ENCODE results near the gene SLC44A5. TPM values are rescaled to one million over a fixed set of nuclear protein-coding genes. Genes with fewer than 3 reads are reported as not detected.

SLC44A5 gene
- polyA plus RNA-seq, 3 donors: not detected

DNA sequence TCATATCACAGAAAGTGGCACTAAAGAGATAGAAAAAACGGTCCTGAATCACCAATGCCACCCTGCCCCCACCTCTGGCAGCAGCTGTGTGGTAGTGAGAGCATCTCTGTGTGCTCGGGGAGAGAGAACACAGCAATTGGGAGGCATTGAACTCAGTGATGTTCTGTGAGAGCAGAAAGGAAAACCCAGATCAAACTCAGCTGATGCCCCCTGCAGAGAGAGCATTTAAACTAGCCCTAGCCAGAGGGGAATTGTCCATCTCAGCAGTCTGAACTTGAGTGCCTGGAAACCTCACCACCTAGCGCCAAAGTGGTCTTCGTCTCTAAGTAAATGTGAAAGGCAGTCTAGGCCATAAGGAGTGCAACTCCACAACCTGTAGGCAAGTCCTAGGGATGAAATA is 21.3 kb downstream of the SLC44A5 start:
- DNase-seq: no peak
- Histone ChIP-seq H3K9ac (ENCODE audit: insufficient read depth, low read length, poor library complexity, severe bottlenecking) (no peak overlapping the region), H3K4me3 (replicated peaks in 1 of 3; ENCODE audit: low read depth in 2 of 3, low read length in 3 of 3) (no peak overlapping the region), H3K36me3 (replicated peaks in 1 of 2; ENCODE audit: control insufficient read depth in 1 of 2, insufficient read depth in 2 of 2, low read length in 2 of 2) (no peaks in the 10 kb centered on the region), H3K4me1 (ENCODE audit: control insufficient read depth in 1 of 2, insufficient read depth in 2 of 2, low read length in 2 of 2) (no peaks in the 10 kb centered on the region), H3K27ac (ENCODE audit: low read depth in 1 of 2, low read length in 2 of 2) (no peak overlapping the region), H4K20me1 (ENCODE audit: insufficient read depth, low read length) (no peaks in the 10 kb centered on the region), H2AFZ (ENCODE audit: insufficient read depth, low read depth, low read length, poor library complexity, severe bottlenecking) (no peak overlapping the region), H3K27me3 (ENCODE audit: control insufficient read depth in 2 of 2, insufficient read depth in 2 of 2, low read length in 2 of 2) (no peaks in the 10 kb centered on the region), H3K4me2 (replicated peaks; ENCODE audit: extremely low read depth, low read length, poor library complexity, severe bottlenecking) (no peak overlapping the region), H3K9me3 (replicated peaks in 1 of 2; ENCODE audit: control insufficient read depth in 1 of 2, insufficient read depth in 1 of 2, low read length in 2 of 2) (no peaks in the 10 kb centered on the region), H3K79me2 (ENCODE audit: insufficient read depth, low read length) (no peaks in the 10 kb centered on the region)
- Mint-ChIP-seq H3K27me3 (ENCODE audit: low read depth in 3 of 3) (peaks cover 0 to 4% (median 0%) of the 10 kb centered on the region in 3 donors), H3K27ac (no peak overlapping the region), H3K4me3 (no peak overlapping the region), H3K4me1 (no peaks in the 10 kb centered on the region), H3K36me3 (no peaks in the 10 kb centered on the region), H3K9me3 (peaks cover 0 to 6% (median 2%) of the 10 kb centered on the region in 7 donors)
- TF ChIP-seq, protein P1, sequence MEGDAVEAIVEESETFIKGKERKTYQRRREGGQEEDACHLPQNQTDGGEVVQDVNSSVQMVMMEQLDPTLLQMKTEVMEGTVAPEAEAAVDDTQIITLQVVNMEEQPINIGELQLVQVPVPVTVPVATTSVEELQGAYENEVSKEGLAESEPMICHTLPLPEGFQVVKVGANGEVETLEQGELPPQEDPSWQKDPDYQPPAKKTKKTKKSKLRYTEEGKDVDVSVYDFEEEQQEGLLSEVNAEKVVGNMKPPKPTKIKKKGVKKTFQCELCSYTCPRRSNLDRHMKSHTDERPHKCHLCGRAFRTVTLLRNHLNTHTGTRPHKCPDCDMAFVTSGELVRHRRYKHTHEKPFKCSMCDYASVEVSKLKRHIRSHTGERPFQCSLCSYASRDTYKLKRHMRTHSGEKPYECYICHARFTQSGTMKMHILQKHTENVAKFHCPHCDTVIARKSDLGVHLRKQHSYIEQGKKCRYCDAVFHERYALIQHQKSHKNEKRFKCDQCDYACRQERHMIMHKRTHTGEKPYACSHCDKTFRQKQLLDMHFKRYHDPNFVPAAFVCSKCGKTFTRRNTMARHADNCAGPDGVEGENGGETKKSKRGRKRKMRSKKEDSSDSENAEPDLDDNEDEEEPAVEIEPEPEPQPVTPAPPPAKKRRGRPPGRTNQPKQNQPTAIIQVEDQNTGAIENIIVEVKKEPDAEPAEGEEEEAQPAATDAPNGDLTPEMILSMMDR (IDR thresholded peaks at IDR 0.05): no peak
- intact Hi-C loops (cut with micrococcal nuclease): no loop called here
- 95% methylated on average over 2 of the region's 4 CpGs for WGBS (ENCODE audit: insufficient coverage)

DNA sequence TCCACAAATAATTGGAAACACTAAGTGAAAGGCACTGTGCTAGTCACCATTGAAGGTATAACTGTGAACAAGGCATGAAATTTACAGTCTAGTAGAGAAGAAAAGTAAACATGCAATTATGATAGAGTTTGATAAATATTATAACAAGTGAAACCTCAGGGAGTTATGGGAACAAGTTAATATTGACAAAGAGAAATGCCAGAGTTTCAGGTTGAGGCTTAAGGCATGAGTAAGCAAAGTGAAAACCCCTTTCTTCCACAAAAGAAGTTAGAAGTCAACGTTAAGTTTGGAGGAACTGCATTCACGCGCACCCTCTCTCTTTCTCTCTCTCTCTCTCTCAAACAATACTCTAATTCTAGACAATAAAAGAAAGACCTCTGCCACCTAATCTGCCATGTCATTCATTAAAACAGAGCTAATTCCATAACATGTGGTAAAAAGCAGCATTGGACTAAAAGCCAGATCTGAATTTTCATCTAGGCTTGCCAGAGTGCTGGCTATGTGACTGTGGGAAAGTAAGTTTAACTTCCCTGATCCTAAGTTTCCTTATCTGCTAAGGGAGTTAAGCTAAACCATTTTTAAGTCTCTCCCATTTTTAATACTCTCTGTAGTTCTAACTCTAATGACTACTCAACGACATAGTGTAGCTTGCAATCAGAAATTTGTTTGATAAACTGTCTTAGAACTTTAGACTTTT is 22.0 kb downstream of the SLC44A5 start:
- Histone ChIP-seq H3K4me1 (ENCODE audit: control insufficient read depth in 1 of 2, insufficient read depth in 2 of 2, low read length in 2 of 2) (no peaks in the 10 kb centered on the region), H3K4me3 (replicated peaks in 1 of 3; ENCODE audit: low read depth in 2 of 3, low read length in 3 of 3) (no peak overlapping the region), H3K9ac (ENCODE audit: insufficient read depth, low read length, poor library complexity, severe bottlenecking) (no peak overlapping the region), H3K4me2 (replicated peaks; ENCODE audit: extremely low read depth, low read length, poor library complexity, severe bottlenecking) (no peak overlapping the region), H2AFZ (ENCODE audit: insufficient read depth, low read depth, low read length, poor library complexity, severe bottlenecking) (no peak overlapping the region), H3K27me3 (ENCODE audit: control insufficient read depth in 2 of 2, insufficient read depth in 2 of 2, low read length in 2 of 2) (no peaks in the 10 kb centered on the region), H3K36me3 (replicated peaks in 1 of 2; ENCODE audit: control insufficient read depth in 1 of 2, insufficient read depth in 2 of 2, low read length in 2 of 2) (no peaks in the 10 kb centered on the region), H3K79me2 (ENCODE audit: insufficient read depth, low read length) (no peaks in the 10 kb centered on the region), H4K20me1 (ENCODE audit: insufficient read depth, low read length) (no peaks in the 10 kb centered on the region), H3K27ac (ENCODE audit: low read depth in 1 of 2, low read length in 2 of 2) (no peak overlapping the region), H3K9me3 (replicated peaks in 1 of 2; ENCODE audit: control insufficient read depth in 1 of 2, insufficient read depth in 1 of 2, low read length in 2 of 2) (no peaks in the 10 kb centered on the region)
- Mint-ChIP-seq H3K4me1 (no peaks in the 10 kb centered on the region), H3K4me3 (no peak overlapping the region), H3K27me3 (ENCODE audit: low read depth in 3 of 3) (peaks cover 0 to 4% (median 0%) of the 10 kb centered on the region in 3 donors), H3K36me3 (no peaks in the 10 kb centered on the region), H3K27ac (no peak overlapping the region), H3K9me3 (peaks cover 0 to 6% (median 2%) of the 10 kb centered on the region in 7 donors)
- TF ChIP-seq, protein P1 (IDR thresholded peaks at IDR 0.05): no peak
- WGBS (ENCODE audit: insufficient coverage): no CpG with 5 or more reads among the region's 4 CpGs
- intact Hi-C loops (cut with micrococcal nuclease): no loop called here
- DNase-seq: no peak
